Mesenchymal stem cell (in vitro differentiated cells and primary cell): ENCODE data around the gene HINT3.

Experiments used
- DNase-seq: peaks from one replicate; pipeline ENCODE4 v3.0.0-alpha.2; 2013
- H2AFZ ChIP-seq: one replicate; pipeline ENCODE4 v1.6.1; 2013; ENCODE audit warnings: low read depth, mild to moderate bottlenecking, control low read depth, inconsistent platforms, low read length, moderate library complexity
- H2AK5ac ChIP-seq: 2 replicates; pipeline ENCODE4 v1.6.1; 2013; ENCODE audit warnings: low read length, moderate library complexity, mild to moderate bottlenecking, inconsistent platforms; ENCODE audit not compliant: severe bottlenecking
- H2BK120ac ChIP-seq: one replicate; pipeline ENCODE4 v1.6.1; 2013; ENCODE audit warnings: low read depth, mild to moderate bottlenecking, inconsistent platforms, low read length, moderate library complexity
- H2BK12ac ChIP-seq, 2 experiments: one replicate each; pipeline ENCODE4 v1.6.1; 2013; ENCODE audit warnings: inconsistent platforms in 2 of 2, low read length in 2 of 2, mild to moderate bottlenecking in 2 of 2, moderate library complexity in 2 of 2, control low read depth in 1 of 2
- H2BK15ac ChIP-seq: one replicate; pipeline ENCODE4 v1.6.1; 2013; ENCODE audit warnings: mild to moderate bottlenecking, low read depth, inconsistent platforms; ENCODE audit not compliant: poor library complexity, severe bottlenecking
- H2BK5ac ChIP-seq: 2 replicates; pipeline ENCODE4 v1.6.1; 2013; ENCODE audit warnings: low read depth, mild to moderate bottlenecking, low read length, control low read depth, inconsistent platforms; ENCODE audit not compliant: poor library complexity, severe bottlenecking
- H3K14ac ChIP-seq, 2 experiments: one replicate each; pipeline ENCODE4 v1.6.1; 2013; ENCODE audit warnings: inconsistent platforms in 2 of 2, low read length in 2 of 2, control low read depth in 1 of 2, mild to moderate bottlenecking in 1 of 2, moderate library complexity in 1 of 2
- H3K18ac ChIP-seq, 2 experiments: one replicate each; pipeline ENCODE4 v1.6.1; 2013; ENCODE audit warnings: inconsistent platforms in 2 of 2, low read length in 2 of 2, control low read depth in 1 of 2, low read depth in 1 of 2, mild to moderate bottlenecking in 1 of 2
- H3K23ac ChIP-seq, 2 experiments: one replicate each; pipeline ENCODE4 v1.6.1; 2013; ENCODE audit warnings: inconsistent platforms in 2 of 2, low read length in 2 of 2, mild to moderate bottlenecking in 2 of 2, moderate library complexity in 2 of 2, control low read depth in 1 of 2
- H3K27ac ChIP-seq: 2 replicates; pipeline ENCODE4 v1.5.1; 2013; ENCODE audit warnings: mild to moderate bottlenecking, moderate library complexity, low read length, control low read depth, inconsistent platforms; ENCODE audit not compliant: poor library complexity, severe bottlenecking
- H3K27me3 ChIP-seq, 2 experiments: 2 replicates each; pipeline versions ENCODE4 v1.6.1 to v1.7.0; 2013; ENCODE audit warnings: low read length in 2 of 2, mild to moderate bottlenecking in 2 of 2, moderate library complexity in 2 of 2, control low read depth in 1 of 2, inconsistent platforms in 1 of 2; ENCODE audit not compliant: control insufficient read depth in 1 of 2, insufficient read depth in 1 of 2
- H3K36me3 ChIP-seq, 2 experiments: 2 replicates each; pipeline versions ENCODE4 v1.6.1 to v1.7.0; 2013; ENCODE audit warnings: low read length in 2 of 2, control low read depth in 1 of 2, inconsistent platforms in 1 of 2, low read depth in 1 of 2, mild to moderate bottlenecking in 1 of 2; ENCODE audit not compliant: insufficient read depth in 2 of 2, control insufficient read depth in 1 of 2
- H3K4ac ChIP-seq, 2 experiments: one replicate each; pipeline ENCODE4 v1.6.1; 2013; ENCODE audit warnings: inconsistent platforms in 2 of 2, low read length in 2 of 2, mild to moderate bottlenecking in 2 of 2, moderate library complexity in 2 of 2, control low read depth in 1 of 2, low read depth in 1 of 2
- H3K4me1 ChIP-seq: 2 replicates; pipeline ENCODE4 v1.6.1; 2013; ENCODE audit warnings: low read depth, low read length, control low read depth; ENCODE audit not compliant: control insufficient read depth, insufficient read depth
- H3K4me2 ChIP-seq: 2 replicates; pipeline ENCODE4 v1.6.1; 2013; ENCODE audit warnings: low read length, mild to moderate bottlenecking, inconsistent platforms; ENCODE audit not compliant: poor library complexity, severe bottlenecking
- H3K4me3 ChIP-seq, 2 experiments: 2 replicates each; pipeline versions ENCODE4 v1.5.1 to v1.7.0; 2013; ENCODE audit warnings: low read length in 2 of 2, mild to moderate bottlenecking in 2 of 2, control low read depth in 1 of 2, low read depth in 1 of 2; ENCODE audit not compliant: insufficient read depth in 1 of 2
- H3K79me1 ChIP-seq: replicated peaks from 2 replicates; pipeline ENCODE4 v1.6.1; 2013; ENCODE audit warnings: mild to moderate bottlenecking, control low read depth, low read length, inconsistent platforms; ENCODE audit not compliant: poor library complexity, severe bottlenecking
- H3K9ac ChIP-seq: 2 replicates; pipeline ENCODE4 v1.7.0; 2013; ENCODE audit warnings: mild to moderate bottlenecking, low read length, moderate library complexity
- H3K9me3 ChIP-seq: 2 replicates; pipeline ENCODE4 v1.7.0; 2013; ENCODE audit warnings: mild to moderate bottlenecking, low read length; ENCODE audit not compliant: control insufficient read depth
- H4K8ac ChIP-seq: one replicate; pipeline ENCODE4 v1.6.1; 2013; ENCODE audit warnings: inconsistent platforms, mild to moderate bottlenecking, low read length, moderate library complexity
- H4K91ac ChIP-seq: one replicate; pipeline ENCODE4 v1.6.1; 2013; ENCODE audit warnings: mild to moderate bottlenecking, low read length, inconsistent platforms
- WGBS: methylation state at CpG from one replicate; pipeline ENCODE4 v1.1.7; 2013; ENCODE audit warnings: mixed read lengths; 5-methylcytosine and 5-hydroxymethylcytosine counted together

HINT3 gene

DNA sequence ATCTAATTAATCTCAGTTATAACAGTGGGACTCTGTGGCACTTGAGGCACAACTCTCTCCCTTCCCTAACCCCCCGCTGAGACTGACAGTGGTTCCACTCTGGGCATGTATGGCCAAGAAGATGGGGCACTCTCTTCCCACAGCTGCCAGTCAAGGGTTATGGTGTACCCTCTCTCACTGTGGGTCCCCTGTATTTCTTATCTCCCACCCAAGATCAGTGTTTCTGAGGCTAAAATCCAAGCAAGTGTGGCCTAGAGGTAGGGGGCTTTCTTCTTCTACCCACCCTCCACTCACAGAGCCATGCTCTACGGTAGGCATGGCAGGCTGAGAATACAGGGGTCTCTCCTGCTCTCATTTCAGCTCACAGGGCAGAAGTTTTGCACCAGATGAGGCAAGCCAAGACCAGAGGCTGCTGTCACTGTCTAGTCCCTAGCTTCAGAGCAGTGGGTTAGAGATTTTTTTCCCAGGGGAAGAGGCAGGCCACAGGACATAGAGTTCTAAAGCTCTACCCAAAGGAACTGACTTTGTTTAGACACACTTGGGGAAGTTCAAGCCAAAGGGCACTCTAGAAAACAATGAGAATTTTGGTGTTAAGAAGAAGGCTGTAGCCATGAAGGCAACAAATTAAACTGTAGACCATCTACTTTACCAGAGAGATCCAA, 31.7 kb upstream of the HINT3 start:
- no peak overlapping the region for H2BK15ac ChIP-seq
- H3K23ac ChIP-seq = no peak overlapping the region
- no peak overlapping the region for H2BK5ac ChIP-seq
- H3K36me3 ChIP-seq = peaks cover 15 to 85% of the 10 kb centered on the region in 2 experiments
- DNase-seq = no peak
- peak overlapping the region; percentile 47 for H4K91ac ChIP-seq
- 80% methylated on average over 2 of the region's 2 CpGs for WGBS
- no peaks in the 10 kb centered on the region for H3K4me1 ChIP-seq
- H3K79me1 ChIP-seq = no peaks in the 10 kb centered on the region
- no peaks in the 10 kb centered on the region for H3K9me3 ChIP-seq
- no peak overlapping the region for H3K14ac ChIP-seq
- H4K8ac ChIP-seq = peak overlapping the region; percentile 29
- H3K18ac ChIP-seq = peak overlapping the region in 1 of 2 experiments; percentile 61
- no peak overlapping the region for H3K4me3 ChIP-seq
- no peak overlapping the region for H3K4me2 ChIP-seq
- H3K4ac ChIP-seq = no peak overlapping the region
- no peak overlapping the region for H3K27ac ChIP-seq
- no peaks in the 10 kb centered on the region for H3K27me3 ChIP-seq
- H2AK5ac ChIP-seq = no peak overlapping the region
- no peak overlapping the region for H2BK120ac ChIP-seq
- peak overlapping the region; percentile 47 to 59 for H2BK12ac ChIP-seq
- no peak overlapping the region for H3K9ac ChIP-seq
- H2AFZ ChIP-seq = no peak overlapping the region

GRCh38 chr6:125926711-125927110, 29.9 kb upstream of the HINT3 start:
- DNase-seq = no peak
- H3K27ac ChIP-seq = no peak overlapping the region
- H2BK15ac ChIP-seq = no peak overlapping the region
- no peak overlapping the region for H3K23ac ChIP-seq
- H3K4me1 ChIP-seq = no peaks in the 10 kb centered on the region
- H2AFZ ChIP-seq = no peak overlapping the region
- H4K91ac ChIP-seq = no peak overlapping the region
- no peak overlapping the region for H3K18ac ChIP-seq
- H3K9me3 ChIP-seq = no peaks in the 10 kb centered on the region
- H2AK5ac ChIP-seq = no peak overlapping the region
- H2BK120ac ChIP-seq = no peak overlapping the region
- H3K4me3 ChIP-seq = no peak overlapping the region
- no peak overlapping the region for H3K4me2 ChIP-seq
- H3K27me3 ChIP-seq = no peaks in the 10 kb centered on the region
- no peak overlapping the region for H2BK5ac ChIP-seq
- H4K8ac ChIP-seq = no peak overlapping the region
- H3K4ac ChIP-seq = no peak overlapping the region
- no peak overlapping the region for H2BK12ac ChIP-seq
- WGBS = 100% methylated on average over 1 of the region's 3 CpGs
- H3K36me3 ChIP-seq = peaks cover 11 to 85% of the 10 kb centered on the region in 2 experiments
- H3K79me1 ChIP-seq = no peaks in the 10 kb centered on the region
- H3K9ac ChIP-seq = no peak overlapping the region
- H3K14ac ChIP-seq = no peak overlapping the region

DNA sequence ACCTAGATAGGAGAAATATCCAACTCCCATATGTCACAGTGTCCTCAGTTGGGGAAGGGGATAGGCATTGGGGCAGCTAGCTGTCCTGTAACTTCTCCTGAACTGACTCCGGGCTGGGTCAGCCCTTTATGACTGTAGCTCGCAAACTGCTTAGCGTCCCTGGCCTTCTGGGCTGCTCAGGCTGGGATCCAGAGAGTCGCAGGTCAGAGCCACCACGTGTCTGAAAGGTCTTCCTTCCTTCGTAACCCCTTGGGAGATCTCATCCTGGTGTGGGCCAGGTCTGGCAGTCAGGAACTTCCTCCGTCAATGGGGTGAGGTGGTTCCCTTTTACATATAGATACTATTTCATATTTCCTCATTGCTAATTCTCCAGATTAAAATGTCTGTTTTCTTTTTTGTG, 28.8 kb upstream of the HINT3 start:
- H3K36me3 ChIP-seq = peaks cover 8 to 77% of the 10 kb centered on the region in 2 experiments
- H3K4ac ChIP-seq = no peak overlapping the region
- no peak overlapping the region for H2AFZ ChIP-seq
- no peaks in the 10 kb centered on the region for H3K79me1 ChIP-seq
- H3K4me3 ChIP-seq = no peak overlapping the region
- H2BK12ac ChIP-seq = no peak overlapping the region
- no peaks in the 10 kb centered on the region for H3K27me3 ChIP-seq
- no peaks in the 10 kb centered on the region for H3K9me3 ChIP-seq
- H3K23ac ChIP-seq = no peak overlapping the region
- H3K14ac ChIP-seq = no peak overlapping the region
- DNase-seq = no peak
- H3K4me2 ChIP-seq = no peak overlapping the region
- no peak overlapping the region for H4K91ac ChIP-seq
- no peak overlapping the region for H3K18ac ChIP-seq
- no peak overlapping the region for H3K27ac ChIP-seq
- H4K8ac ChIP-seq = no peak overlapping the region
- no peak overlapping the region for H2AK5ac ChIP-seq
- H2BK5ac ChIP-seq = no peak overlapping the region
- H3K4me1 ChIP-seq = no peaks in the 10 kb centered on the region
- no peak overlapping the region for H2BK15ac ChIP-seq
- 69% methylated on average over 5 of the region's 7 CpGs for WGBS
- H3K9ac ChIP-seq = no peak overlapping the region
- no peak overlapping the region for H2BK120ac ChIP-seq

GRCh38 chr6:125930765-125931418, 25.7 kb upstream of the HINT3 start:
- Histone ChIP-seq H3K79me1 (no peaks in the 10 kb centered on the region), H3K36me3 (peaks cover 4 to 48% of the 10 kb centered on the region in 2 experiments), H3K4me2 (no peak overlapping the region), H3K18ac (no peak overlapping the region), H3K27me3 (no peaks in the 10 kb centered on the region), H2AK5ac (no peak overlapping the region), H3K23ac (no peak overlapping the region), H2BK120ac (no peak overlapping the region), H2BK5ac (no peak overlapping the region), H3K4me3 (no peak overlapping the region), H3K27ac (no peak overlapping the region), H2AFZ (no peak overlapping the region), H3K9ac (no peak overlapping the region), H2BK12ac (no peak overlapping the region), H2BK15ac (no peak overlapping the region), H3K14ac (no peak overlapping the region), H4K8ac (no peak overlapping the region), H3K4ac (no peak overlapping the region), H3K4me1 (no peaks in the 10 kb centered on the region), H3K9me3 (no peaks in the 10 kb centered on the region), H4K91ac (no peak overlapping the region)
- 74% methylated on average over 1 of the region's 3 CpGs for WGBS
- DNase-seq = peak; percentile 89
